Kidney tubule cell (primary cell): Measurements from ENCODE around the gene MAN2A1.
"Not testable (repeated sequence)": the region's sequence is repeated elsewhere in the genome, so short reads cannot be mapped to it uniquely, and the experiment has no call there.

Experiments used
- DNase-seq: peaks from one replicate; pipeline ENCODE4 v3.0.0-alpha.2; 2018; ENCODE audit warnings: low spot score

MAN2A1 gene

GRCh38 chr5:109868737-109869136 lies 179.0 kb downstream of the MAN2A1 start:
- DNase-seq, result no peak

- DNase-seq, result no peak
These were observed 184.0 kb downstream of the MAN2A1 start for GRCh38 chr5:109873687-109874086.

- no peak for DNase-seq
These were observed 184.4 kb downstream of the MAN2A1 start for GRCh38 chr5:109874108-109874507.

GRCh38 chr5:109876030-109876725 lies 186.5 kb downstream of the MAN2A1 start:
- DNase-seq, result no peak

GRCh38 chr5:109876941-109877669 lies 187.4 kb downstream of the MAN2A1 start:
- peak; percentile 81 for DNase-seq

- peak; percentile 74 for DNase-seq
These were observed 187.9 kb downstream of the MAN2A1 start for GRCh38 chr5:109877670-109878045.

GRCh38 chr5:109878887-109879286 lies 189.2 kb downstream of the MAN2A1 start:
- peak; percentile 24 for DNase-seq

GRCh38 chr5:109880907-109881685 lies 191.4 kb downstream of the MAN2A1 start:
- peak; percentile 12 for DNase-seq

- no peak for DNase-seq
These were observed 192.8 kb downstream of the MAN2A1 start for GRCh38 chr5:109882546-109882945.

- no peak for DNase-seq
These were observed 194.9 kb downstream of the MAN2A1 start for GRCh38 chr5:109884676-109885075.

- DNase-seq, result no peak
These were observed 195.5 kb downstream of the MAN2A1 start for GRCh38 chr5:109885205-109885604.

- DNase-seq, result no peak
These were observed 199.3 kb downstream of the MAN2A1 start for GRCh38 chr5:109888989-109889388.

GRCh38 chr5:109893271-109893670 lies 203.5 kb downstream of the MAN2A1 start:
- not testable (repeated sequence) for DNase-seq

- DNase-seq, result no peak
These were observed 208.8 kb downstream of the MAN2A1 start for GRCh38 chr5:109898269-109899162.

- DNase-seq, result no peak
These were observed 209.4 kb downstream of the MAN2A1 start for GRCh38 chr5:109899163-109899535.

GRCh38 chr5:109900461-109900860 lies 210.7 kb downstream of the MAN2A1 start:
- DNase-seq, result no peak

GRCh38 chr5:109900911-109901627 lies 211.3 kb downstream of the MAN2A1 start:
- peak; percentile 81 for DNase-seq

- peak; percentile 13 for DNase-seq
These were observed 211.9 kb downstream of the MAN2A1 start for GRCh38 chr5:109901628-109901981.

GRCh38 chr5:109903061-109903460 lies 213.3 kb downstream of the MAN2A1 start:
- DNase-seq, result no peak

GRCh38 chr5:109905906-109906305 lies 216.2 kb downstream of the MAN2A1 start:
- peak; percentile 44 for DNase-seq

GRCh38 chr5:109907189-109907588 lies 217.5 kb downstream of the MAN2A1 start:
- DNase-seq, result peak; percentile 2
